HUES48 (cell line): Measurements from ENCODE around the gene MAGI1.
"Not testable (repeated sequence)": the region's sequence is repeated elsewhere in the genome, so short reads cannot be mapped to it uniquely, and the experiment has no call there.

Source experiments
- H3K27ac ChIP-seq: one replicate; pipeline ENCODE4 v1.7.0; 2013; ENCODE audit warnings: low read depth, low read length, inconsistent platforms
- H3K27me3 ChIP-seq: 2 replicates; pipeline ENCODE4 v1.6.1; 2013; ENCODE audit warnings: mild to moderate bottlenecking, low read length; ENCODE audit not compliant: control insufficient read depth, insufficient read depth
- H3K36me3 ChIP-seq: 2 replicates; pipeline ENCODE4 v1.6.1; 2013; ENCODE audit warnings: low read length; ENCODE audit not compliant: control insufficient read depth, insufficient read depth
- H3K4me1 ChIP-seq: 2 replicates; pipeline ENCODE4 v1.6.1; 2013; ENCODE audit warnings: mild to moderate bottlenecking, low read length; ENCODE audit not compliant: control insufficient read depth, insufficient read depth
- H3K4me3 ChIP-seq: 2 replicates; pipeline ENCODE4 v1.5.1; 2013; ENCODE audit warnings: mild to moderate bottlenecking, low read depth, low read length
- H3K9ac ChIP-seq: 2 replicates; pipeline ENCODE4 v1.6.1; 2013; ENCODE audit warnings: mild to moderate bottlenecking, low read depth, low read length, moderate library complexity
- H3K9me3 ChIP-seq: 2 replicates; pipeline ENCODE4 v1.6.1; 2013; ENCODE audit warnings: low read length; ENCODE audit not compliant: control insufficient read depth, insufficient read depth

MAGI1 gene

GRCh38 chr3:66066963-66067617 is 28.4 kb upstream of the MAGI1 start:
- Histone ChIP-seq H3K27ac (no peak overlapping the region), H3K36me3 (no peaks in the 10 kb centered on the region), H3K4me3 (no peak overlapping the region), H3K27me3 (no peaks in the 10 kb centered on the region), H3K4me1 (peaks cover 29% of the 10 kb centered on the region), H3K9me3 (peaks cover 6% of the 10 kb centered on the region; the same call in 1 of the 2 replicates), H3K9ac (no peak overlapping the region)

GRCh38 chr3:66055289-66055688 is 16.6 kb upstream of the MAGI1 start:
- Histone ChIP-seq H3K4me1 (peaks cover 34% of the 10 kb centered on the region), H3K36me3 (no peaks in the 10 kb centered on the region), H3K9ac (no peak overlapping the region), H3K4me3 (no peak overlapping the region), H3K9me3 (no peaks in the 10 kb centered on the region), H3K27me3 (no peaks in the 10 kb centered on the region), H3K27ac (peak overlapping the region; percentile 16)

GRCh38 chr3:66053550-66054094 is 14.9 kb upstream of the MAGI1 start:
- H3K27me3 ChIP-seq = no peaks in the 10 kb centered on the region
- H3K9ac ChIP-seq = no peak overlapping the region
- H3K4me3 ChIP-seq = no peak overlapping the region
- no peaks in the 10 kb centered on the region for H3K36me3 ChIP-seq
- no peak overlapping the region for H3K27ac ChIP-seq
- no peaks in the 10 kb centered on the region for H3K9me3 ChIP-seq
- peaks cover 34% of the 10 kb centered on the region for H3K4me1 ChIP-seq

GRCh38 chr3:66052721-66053549 is 14.2 kb upstream of the MAGI1 start:
- Histone ChIP-seq H3K27ac (no peak overlapping the region), H3K9ac (no peak overlapping the region)

GRCh38 chr3:66050821-66051220 is 12.1 kb upstream of the MAGI1 start:
- H3K36me3 ChIP-seq = no peaks in the 10 kb centered on the region
- no peak overlapping the region for H3K4me3 ChIP-seq
- H3K4me1 ChIP-seq = peaks cover 35% of the 10 kb centered on the region
- H3K9ac ChIP-seq = no peak overlapping the region
- H3K9me3 ChIP-seq = no peaks in the 10 kb centered on the region
- H3K27me3 ChIP-seq = no peaks in the 10 kb centered on the region
- no peak overlapping the region for H3K27ac ChIP-seq

More at GRCh38 chr3:66052721-66053549, 14.2 kb upstream of the MAGI1 start:
- no peaks in the 10 kb centered on the region for H3K27me3 ChIP-seq
- peaks cover 34% of the 10 kb centered on the region for H3K4me1 ChIP-seq
- H3K36me3 ChIP-seq = no peaks in the 10 kb centered on the region
- no peak overlapping the region for H3K4me3 ChIP-seq
- no peaks in the 10 kb centered on the region for H3K9me3 ChIP-seq

GRCh38 chr3:66048051-66048395 is 9.3 kb upstream of the MAGI1 start:
- Histone ChIP-seq H3K27ac (no peak overlapping the region), H3K9ac (no peak overlapping the region), H3K4me3 (no peak overlapping the region), H3K4me1 (peaks cover 12% of the 10 kb centered on the region), H3K36me3 (no peaks in the 10 kb centered on the region), H3K9me3 (no peaks in the 10 kb centered on the region), H3K27me3 (no peaks in the 10 kb centered on the region)

GRCh38 chr3:66047311-66048050 is 8.8 kb upstream of the MAGI1 start:
- Histone ChIP-seq H3K9me3 (no peaks in the 10 kb centered on the region), H3K4me1 (peaks cover 7% of the 10 kb centered on the region; the same call in 1 of the 2 replicates), H3K27me3 (no peaks in the 10 kb centered on the region), H3K4me3 (no peak overlapping the region), H3K27ac (no peak overlapping the region), H3K9ac (no peak overlapping the region), H3K36me3 (no peaks in the 10 kb centered on the region)

- H3K4me1 ChIP-seq, H3K9me3 ChIP-seq, H3K27me3 ChIP-seq, H3K4me3 ChIP-seq, H3K36me3 ChIP-seq, H3K9ac ChIP-seq, H3K27ac ChIP-seq: not testable (repeated sequence)
Observed at GRCh38 chr3:66046321-66046720, 7.6 kb upstream of the MAGI1 start.

- H3K4me3 ChIP-seq = no peak overlapping the region
- no peaks in the 10 kb centered on the region for H3K9me3 ChIP-seq
- no peak overlapping the region for H3K27ac ChIP-seq
- no peaks in the 10 kb centered on the region for H3K36me3 ChIP-seq
- no peak overlapping the region for H3K9ac ChIP-seq
- H3K4me1 ChIP-seq = peaks cover 10% of the 10 kb centered on the region; the same call in 1 of the 2 replicates
- no peaks in the 10 kb centered on the region for H3K27me3 ChIP-seq
Observed at GRCh38 chr3:66041828-66042227, 3.1 kb upstream of the MAGI1 start.

- no peak overlapping the region for H3K9ac ChIP-seq
- peaks cover 16% of the 10 kb centered on the region for H3K4me1 ChIP-seq
- no peaks in the 10 kb centered on the region for H3K36me3 ChIP-seq
- no peak overlapping the region for H3K4me3 ChIP-seq
- H3K9me3 ChIP-seq = no peaks in the 10 kb centered on the region
- H3K27ac ChIP-seq = no peak overlapping the region
- H3K27me3 ChIP-seq = no peaks in the 10 kb centered on the region
Observed at GRCh38 chr3:66041116-66041515, 2.4 kb upstream of the MAGI1 start.

- Histone ChIP-seq H3K9ac (peak overlapping the region; percentile 67; the same call in 1 of the 2 replicates), H3K36me3 (no peaks in the 10 kb centered on the region), H3K27ac (peak overlapping the region; percentile 88), H3K9me3 (no peaks in the 10 kb centered on the region), H3K27me3 (no peaks in the 10 kb centered on the region), H3K4me3 (peak overlapping the region; percentile 88), H3K4me1 (peaks cover 27% of the 10 kb centered on the region)
Observed at GRCh38 chr3:66039590-66039887, 821 bp upstream of the MAGI1 start.
